ENCODE results near the gene CCS. TPM values are rescaled to one million over a fixed set of nuclear protein-coding genes. Genes with fewer than 3 reads are reported as not detected.

CCS gene
- total and polyA plus RNA-seq, 7 donors = 10.5 to 22.9 (median 15.7) TPM

- Histone ChIP-seq H3K4me3 (peak within 1 kb of the TSS; percentile 83), H3K27me3 (ENCODE audit: insufficient read depth in 3 of 3, low read length in 2 of 3) (no peaks in the 10 kb centered on the region), H3K9me3 (no peaks in the 10 kb centered on the region), H3K4me1 (peaks cover 33% of the 10 kb centered on the region), H3K27ac (peak within 1 kb of the TSS; percentile 89), H3K36me3 (ENCODE audit: insufficient read depth in 1 of 2, low read depth in 1 of 2) (peaks cover 0 to 12% of the 10 kb centered on the region in 2 donors)
- intact Hi-C loops (cut with DNase I) = no loop called here
- TF ChIP-seq CTCF (IDR thresholded peaks at IDR 0.05) = no peak
- WGBS, 3 donors = 1 to 7% (median 2%) methylated on average over 37 of the region's 37 CpGs
- DNase-seq (peak; percentile 46 to 69), ATAC-seq (peak; percentile 1 to 24 (median 8))
These were observed 46.5 kb upstream of the CCS start, which contains the start of gene ACTN3 for GRCh38 chr11:66546368-66546965. ACTN3 (plus strand) TSS chr11:66546903; CDS start chr11:66546938, 35 bp downstream.

GRCh38 chr11:66546966-66547661, 45.9 kb upstream of the CCS start:
- Histone ChIP-seq H3K4me1 (peaks cover 33% of the 10 kb centered on the region), H3K36me3 (ENCODE audit: insufficient read depth in 1 of 2, low read depth in 1 of 2) (peaks cover 0 to 8% of the 10 kb centered on the region in 2 donors), H3K27me3 (ENCODE audit: insufficient read depth in 3 of 3, low read length in 2 of 3) (no peaks in the 10 kb centered on the region), H3K27ac (peak overlapping the region; percentile 89), H3K4me3 (peak overlapping the region; percentile 83), H3K9me3 (no peaks in the 10 kb centered on the region)
- DNase-seq (no peak), ATAC-seq (peak in 1 of 4 donors; percentile 18)
- TF ChIP-seq CTCF (IDR thresholded peaks at IDR 0.05) = no peak
- WGBS, 3 donors = 24 to 40% (median 27%) methylated on average over 16 to 18 of the region's 18 CpGs
- intact Hi-C loops (cut with DNase I) = no loop called here

- peak overlapping the region; percentile 83 for H3K4me3 ChIP-seq
- TF ChIP-seq CTCF (IDR thresholded peaks at IDR 0.05) = no peak
- 17 to 19% (median 19%) methylated on average over 5 of the region's 5 CpGs for WGBS, 3 donors
- H3K4me1 ChIP-seq = peaks cover 33% of the 10 kb centered on the region
- peaks cover 0 to 7% of the 10 kb centered on the region in 2 donors for H3K36me3 ChIP-seq (ENCODE audit: insufficient read depth in 1 of 2, low read depth in 1 of 2)
- no peaks in the 10 kb centered on the region for H3K27me3 ChIP-seq (ENCODE audit: insufficient read depth in 3 of 3, low read length in 2 of 3)
- no peaks in the 10 kb centered on the region for H3K9me3 ChIP-seq
- no peak for DNase-seq
- intact Hi-C loops (cut with DNase I) = no loop called here
- H3K27ac ChIP-seq = peak overlapping the region; percentile 89
- no peak for ATAC-seq
These were observed 45.3 kb upstream of the CCS start for GRCh38 chr11:66547662-66548009.

GRCh38 chr11:66548041-66548440, 44.9 kb upstream of the CCS start:
- Histone ChIP-seq H3K9me3 (no peaks in the 10 kb centered on the region), H3K27me3 (ENCODE audit: insufficient read depth in 3 of 3, low read length in 2 of 3) (no peaks in the 10 kb centered on the region), H3K4me1 (peaks cover 33% of the 10 kb centered on the region), H3K4me3 (no peak overlapping the region), H3K36me3 (ENCODE audit: insufficient read depth in 1 of 2, low read depth in 1 of 2) (peaks cover 0 to 7% of the 10 kb centered on the region in 2 donors), H3K27ac (peak overlapping the region; percentile 89)
- ATAC-seq (peak; percentile 35 to 54 (median 46)), DNase-seq (peak in 1 of 2 donors; percentile 80)
- intact Hi-C loops (cut with DNase I) = no loop called here
- WGBS, 3 donors = 14 to 30% (median 21%) methylated on average over 10 to 11 of the region's 11 CpGs
- TF ChIP-seq CTCF (IDR thresholded peaks at IDR 0.05) = no peak
